Keratinocyte (primary cell): ENCODE measurements around the gene NOB1. TPM values are rescaled to one million over a fixed set of nuclear protein-coding genes. Genes with fewer than 3 reads are reported as not detected.
A peak's percentile ranks its signal among the peaks of the same experiment; 100 is the strongest.

ENCODE experiments used
- DNase-seq: peaks from one replicate; pipeline ENCODE4 v3.0.0-alpha.2; 2011; ENCODE audit warnings: low read depth, missing footprints, low spot score
- FAIRE-seq: peaks from 2 replicates; lab custom pipeline; 2011; peaks lifted over from hg19 to GRCh38; lab: Jason Lieb, UNC
- H2AFZ ChIP-seq: 2 replicates; pipeline ENCODE4 v1.6.0; 2012; ENCODE audit warnings: low read length, control low read depth, inconsistent platforms; ENCODE audit not compliant: control insufficient read depth
- H3K27ac ChIP-seq: 2 replicates; pipeline ENCODE4 v1.5.1; 2011; ENCODE audit warnings: low read length; ENCODE audit not compliant: control insufficient read depth, insufficient read depth
- H3K27me3 ChIP-seq: 3 replicates; pipeline ENCODE4 v1.6.0; 2011; ENCODE audit warnings: low read length; ENCODE audit not compliant: control insufficient read depth, insufficient read depth; ENCODE audit errors: extremely low read depth
- H3K36me3 ChIP-seq, 2 experiments: 2 replicates in 1 of 2; 3 replicates in 1 of 2; pipeline ENCODE4 v1.5.1; 2011; ENCODE audit warnings: low read length in 2 of 2, mild to moderate bottlenecking in 1 of 2; ENCODE audit not compliant: control insufficient read depth in 2 of 2, insufficient read depth in 2 of 2; ENCODE audit errors: extremely low read depth in 1 of 2
- H3K4me1 ChIP-seq: 3 replicates; pipeline ENCODE4 v1.5.1; 2011; ENCODE audit warnings: low read length; ENCODE audit not compliant: control insufficient read depth, insufficient read depth; ENCODE audit errors: extremely low read depth
- H3K4me2 ChIP-seq: 3 replicates; pipeline ENCODE4 v1.6.0; 2011; ENCODE audit warnings: low read depth, low read length; ENCODE audit not compliant: control insufficient read depth, insufficient read depth; ENCODE audit errors: extremely low read depth
- H3K4me3 ChIP-seq, 3 experiments: fragments of 200-600 bp in 1 of 3; sonication (generic) in 1 of 3; 2 replicates in 2 of 3; 3 replicates in 1 of 3; pipeline ENCODE4 v1.5.1; 2011 to 2016; ENCODE audit warnings: low read length in 3 of 3, mild to moderate bottlenecking in 3 of 3, control low read depth in 2 of 3, inconsistent platforms in 1 of 3, low read depth in 1 of 3, mixed read lengths in 1 of 3, mixed run types in 1 of 3, moderate library complexity in 1 of 3; ENCODE audit not compliant: control insufficient read depth in 2 of 3, insufficient read depth in 2 of 3; ENCODE audit errors: extremely low read depth in 1 of 3
- H3K79me2 ChIP-seq: 2 replicates; pipeline ENCODE4 v1.6.0; 2012; ENCODE audit warnings: low read length; ENCODE audit not compliant: control insufficient read depth, insufficient read depth
- H3K9ac ChIP-seq: 3 replicates; pipeline ENCODE4 v1.6.0; 2011; ENCODE audit warnings: low read length; ENCODE audit not compliant: control insufficient read depth, insufficient read depth; ENCODE audit errors: extremely low read depth
- H3K9me1 ChIP-seq: 3 replicates; pipeline ENCODE4 v1.6.0; 2011; ENCODE audit warnings: low read length; ENCODE audit not compliant: control insufficient read depth, insufficient read depth; ENCODE audit errors: extremely low read depth
- H3K9me3 ChIP-seq: 2 replicates; pipeline ENCODE4 v1.5.1; 2012; ENCODE audit warnings: low read depth, low read length; ENCODE audit not compliant: control insufficient read depth
- H4K20me1 ChIP-seq: 3 replicates; pipeline ENCODE4 v1.6.0; 2011; ENCODE audit warnings: low read length; ENCODE audit not compliant: control insufficient read depth, insufficient read depth; ENCODE audit errors: extremely low read depth
- CTCF ChIP-seq, 3 experiments: IDR thresholded peaks in 1 of 3; conservative IDR thresholded peaks in 1 of 3; optimal IDR thresholded peaks in 1 of 3; 2 replicates in 2 of 3; 3 replicates in 1 of 3; pipeline versions ENCODE3 to v1.5.1; 2011; ENCODE audit warnings: low read length in 3 of 3, mild to moderate bottlenecking in 3 of 3, moderate library complexity in 2 of 3, control low read depth in 1 of 3, inconsistent platforms in 1 of 3; ENCODE audit not compliant: insufficient read depth in 2 of 3; ENCODE audit errors: extremely low read depth in 1 of 3
- EZH2 ChIP-seq: IDR thresholded peaks from one replicate; pipeline ENCODE4 v1.6.1; 2012; ENCODE audit warnings: inconsistent platforms, mild to moderate bottlenecking, low read length, moderate library complexity
- dilution Hi-C: fragments of 300-500 bp; cut with MboI; formaldehyde crosslinking; loops from one replicate; pipeline ENCODE4 v1.7.0; 2020; ENCODE audit warnings: low sequenced_read_pairs; ENCODE audit not compliant: extremely low pct_ligation_motif_present
- polyA plus RNA-seq, 5 experiments: library from polyadenylated mRNA; depleted of rRNA in 3 of 5; stranded (reverse) in 3 of 5; stranded (forward) in 1 of 5; unstranded in 1 of 5; fragments of >200 nt; gene quantifications; 1 replicate in 1 of 5; 2 replicates in 3 of 5; 3 replicates in 1 of 5; pipeline versions ENCODE4 v1.2.1 to v1.2.3, GENCODE V29; 2011 to 2012; ENCODE audit warnings: missing spikeins in 2 of 5, low read depth in 1 of 5, low replicate concordance in 1 of 5

Gene NOB1
- polyA plus RNA-seq, 1 donor (not counting 4 experiments of a cell fraction or from before 2014, with no cell fraction given), result 63.0 TPM

GRCh38 chr16:69717066-69717465 is 37.7 kb downstream of the NOB1 start:
- peaks cover 19 to 21% of the 10 kb centered on the region in 2 experiments for H3K36me3 ChIP-seq
- no peak overlapping the region for H2AFZ ChIP-seq
- H3K9ac ChIP-seq, result no peak overlapping the region
- no peaks in the 10 kb centered on the region for H3K9me1 ChIP-seq
- dilution Hi-C loops, result no loop called here
- H4K20me1 ChIP-seq, result no peaks in the 10 kb centered on the region
- no peak overlapping the region for H3K4me2 ChIP-seq
- no peaks in the 10 kb centered on the region for H3K9me3 ChIP-seq
- no peak for TF ChIP-seq CTCF (optimal IDR thresholded peaks at IDR 0.05 in 1 of 3, IDR thresholded peaks at IDR 0.05 in 1 of 3, conservative IDR thresholded peaks at IDR 0.05 in 1 of 3; ENCODE audit: extremely low read depth in 1 of 3, insufficient read depth in 2 of 3, low read length in 3 of 3)
- TF ChIP-seq EZH2, result no peak
- no peak overlapping the region for H3K4me3 ChIP-seq
- no peak for DNase-seq
- H3K27me3 ChIP-seq, result no peaks in the 10 kb centered on the region
- FAIRE-seq, result no peak
- H3K79me2 ChIP-seq, result peaks cover 10% of the 10 kb centered on the region
- H3K27ac ChIP-seq, result no peak overlapping the region
- H3K4me1 ChIP-seq, result peaks cover 2% of the 10 kb centered on the region

GRCh38 chr16:69712914-69713581 is 41.7 kb downstream of the NOB1 start:
- no peak overlapping the region for H3K4me2 ChIP-seq
- no peaks in the 10 kb centered on the region for H3K27me3 ChIP-seq
- peaks cover 18 to 22% of the 10 kb centered on the region in 2 experiments for H3K36me3 ChIP-seq
- H2AFZ ChIP-seq, result no peak overlapping the region
- DNase-seq (no peak), FAIRE-seq (no peak)
- H3K27ac ChIP-seq, result no peak overlapping the region
- TF ChIP-seq CTCF (optimal IDR thresholded peaks at IDR 0.05 in 1 of 3, IDR thresholded peaks at IDR 0.05 in 1 of 3, conservative IDR thresholded peaks at IDR 0.05 in 1 of 3; ENCODE audit: extremely low read depth in 1 of 3, insufficient read depth in 2 of 3, low read length in 3 of 3) (peak in 1 of 3 experiments; percentile 9), EZH2 (no peak)
- no peak overlapping the region for H3K4me3 ChIP-seq
- no peak overlapping the region for H3K9ac ChIP-seq
- no peaks in the 10 kb centered on the region for H3K9me1 ChIP-seq
- dilution Hi-C loops, result no loop called here
- H3K4me1 ChIP-seq, result peaks cover 21% of the 10 kb centered on the region
- H3K9me3 ChIP-seq, result no peaks in the 10 kb centered on the region
- H3K79me2 ChIP-seq, result no peaks in the 10 kb centered on the region
- no peaks in the 10 kb centered on the region for H4K20me1 ChIP-seq
